Measurements from ENCODE around the gene SUGCT. TPM values are rescaled to one million over a fixed set of nuclear protein-coding genes. Genes with fewer than 3 reads are reported as not detected.

SUGCT gene
- total RNA-seq, 1 donor from 2014 or later: 4.4 TPM

- no peak overlapping the region for H3K4me3 ChIP-seq (ENCODE audit: low read depth, low read length)
- TF ChIP-seq, protein P1, sequence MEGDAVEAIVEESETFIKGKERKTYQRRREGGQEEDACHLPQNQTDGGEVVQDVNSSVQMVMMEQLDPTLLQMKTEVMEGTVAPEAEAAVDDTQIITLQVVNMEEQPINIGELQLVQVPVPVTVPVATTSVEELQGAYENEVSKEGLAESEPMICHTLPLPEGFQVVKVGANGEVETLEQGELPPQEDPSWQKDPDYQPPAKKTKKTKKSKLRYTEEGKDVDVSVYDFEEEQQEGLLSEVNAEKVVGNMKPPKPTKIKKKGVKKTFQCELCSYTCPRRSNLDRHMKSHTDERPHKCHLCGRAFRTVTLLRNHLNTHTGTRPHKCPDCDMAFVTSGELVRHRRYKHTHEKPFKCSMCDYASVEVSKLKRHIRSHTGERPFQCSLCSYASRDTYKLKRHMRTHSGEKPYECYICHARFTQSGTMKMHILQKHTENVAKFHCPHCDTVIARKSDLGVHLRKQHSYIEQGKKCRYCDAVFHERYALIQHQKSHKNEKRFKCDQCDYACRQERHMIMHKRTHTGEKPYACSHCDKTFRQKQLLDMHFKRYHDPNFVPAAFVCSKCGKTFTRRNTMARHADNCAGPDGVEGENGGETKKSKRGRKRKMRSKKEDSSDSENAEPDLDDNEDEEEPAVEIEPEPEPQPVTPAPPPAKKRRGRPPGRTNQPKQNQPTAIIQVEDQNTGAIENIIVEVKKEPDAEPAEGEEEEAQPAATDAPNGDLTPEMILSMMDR (conservative IDR thresholded peaks at IDR 0.05; ENCODE audit: low read depth, low read length): no peak
- peak; percentile 77 for DNase-seq (ENCODE audit: low read depth)
Observed at GRCh38 chr7:40221836-40222235, 87.0 kb downstream of the SUGCT start.

- DNase-seq (ENCODE audit: low read depth): peak; percentile 83
- TF ChIP-seq, protein P1 (conservative IDR thresholded peaks at IDR 0.05; ENCODE audit: low read depth, low read length): no peak
- H3K4me3 ChIP-seq (ENCODE audit: low read depth, low read length): no peak overlapping the region
Observed at GRCh38 chr7:40223451-40224127, 88.8 kb downstream of the SUGCT start.

GRCh38 chr7:40230101-40230500 lies 95.3 kb downstream of the SUGCT start:
- no peak for DNase-seq (ENCODE audit: low read depth)
- no peak overlapping the region for H3K4me3 ChIP-seq (ENCODE audit: low read depth, low read length)
- TF ChIP-seq, protein P1 (conservative IDR thresholded peaks at IDR 0.05; ENCODE audit: low read depth, low read length): no peak

GRCh38 chr7:40231796-40232195 lies 97.0 kb downstream of the SUGCT start:
- TF ChIP-seq, protein P1 (conservative IDR thresholded peaks at IDR 0.05; ENCODE audit: low read depth, low read length): no peak
- H3K4me3 ChIP-seq (ENCODE audit: low read depth, low read length): no peak overlapping the region
- no peak for DNase-seq (ENCODE audit: low read depth)

DNA sequence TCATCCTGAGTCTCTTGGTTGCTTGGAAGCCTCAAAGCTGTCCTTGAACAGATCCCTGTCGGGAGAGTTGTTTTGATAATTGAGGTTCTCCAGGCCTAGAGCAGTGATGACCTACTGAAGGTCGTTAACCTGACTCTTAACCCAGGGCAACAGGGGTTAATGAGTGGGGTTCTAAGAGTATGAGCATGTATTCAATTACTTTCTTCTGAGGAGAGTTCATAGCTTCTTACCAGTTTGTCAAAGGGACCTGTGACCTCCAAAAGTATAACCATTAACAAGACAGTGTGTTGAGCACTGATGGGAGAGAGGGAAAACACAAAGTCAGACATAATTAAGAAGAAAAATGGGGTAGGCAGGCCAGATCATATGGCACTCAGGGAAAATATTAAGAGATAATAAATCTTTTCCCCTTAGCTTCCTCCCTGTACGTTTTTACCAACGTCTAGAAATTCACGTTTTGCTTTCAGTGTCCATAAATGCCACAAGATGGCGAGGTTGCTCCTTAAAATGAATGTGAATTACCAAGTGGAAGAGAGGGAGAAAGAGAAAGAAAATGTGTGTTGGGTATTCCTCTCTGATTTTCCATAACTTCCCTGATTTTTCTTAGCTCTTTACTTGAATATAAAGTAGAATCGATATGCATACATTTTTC lies 97.6 kb downstream of the SUGCT start:
- H3K4me3 ChIP-seq (ENCODE audit: low read depth, low read length): no peak overlapping the region
- TF ChIP-seq, protein P1 (conservative IDR thresholded peaks at IDR 0.05; ENCODE audit: low read depth, low read length): peak; percentile 73
- DNase-seq (ENCODE audit: low read depth): no peak

GRCh38 chr7:40234046-40234445 lies 99.2 kb downstream of the SUGCT start:
- TF ChIP-seq, protein P1 (conservative IDR thresholded peaks at IDR 0.05; ENCODE audit: low read depth, low read length): no peak
- no peak overlapping the region for H3K4me3 ChIP-seq (ENCODE audit: low read depth, low read length)
- no peak for DNase-seq (ENCODE audit: low read depth)

GRCh38 chr7:40234666-40235065 lies 99.9 kb downstream of the SUGCT start:
- TF ChIP-seq, protein P1 (conservative IDR thresholded peaks at IDR 0.05; ENCODE audit: low read depth, low read length): no peak
- no peak for DNase-seq (ENCODE audit: low read depth)
- H3K4me3 ChIP-seq (ENCODE audit: low read depth, low read length): no peak overlapping the region
